SKM-1 (cell line): ENCODE data around the gene SEPTIN6.

ENCODE experiments used
- DNase-seq: peaks from one replicate; lab custom pipeline; 2025; ENCODE audit not compliant: unreplicated experiment; lab: John Stamatoyannopoulos, UW

The SEPTIN6 gene

DNA sequence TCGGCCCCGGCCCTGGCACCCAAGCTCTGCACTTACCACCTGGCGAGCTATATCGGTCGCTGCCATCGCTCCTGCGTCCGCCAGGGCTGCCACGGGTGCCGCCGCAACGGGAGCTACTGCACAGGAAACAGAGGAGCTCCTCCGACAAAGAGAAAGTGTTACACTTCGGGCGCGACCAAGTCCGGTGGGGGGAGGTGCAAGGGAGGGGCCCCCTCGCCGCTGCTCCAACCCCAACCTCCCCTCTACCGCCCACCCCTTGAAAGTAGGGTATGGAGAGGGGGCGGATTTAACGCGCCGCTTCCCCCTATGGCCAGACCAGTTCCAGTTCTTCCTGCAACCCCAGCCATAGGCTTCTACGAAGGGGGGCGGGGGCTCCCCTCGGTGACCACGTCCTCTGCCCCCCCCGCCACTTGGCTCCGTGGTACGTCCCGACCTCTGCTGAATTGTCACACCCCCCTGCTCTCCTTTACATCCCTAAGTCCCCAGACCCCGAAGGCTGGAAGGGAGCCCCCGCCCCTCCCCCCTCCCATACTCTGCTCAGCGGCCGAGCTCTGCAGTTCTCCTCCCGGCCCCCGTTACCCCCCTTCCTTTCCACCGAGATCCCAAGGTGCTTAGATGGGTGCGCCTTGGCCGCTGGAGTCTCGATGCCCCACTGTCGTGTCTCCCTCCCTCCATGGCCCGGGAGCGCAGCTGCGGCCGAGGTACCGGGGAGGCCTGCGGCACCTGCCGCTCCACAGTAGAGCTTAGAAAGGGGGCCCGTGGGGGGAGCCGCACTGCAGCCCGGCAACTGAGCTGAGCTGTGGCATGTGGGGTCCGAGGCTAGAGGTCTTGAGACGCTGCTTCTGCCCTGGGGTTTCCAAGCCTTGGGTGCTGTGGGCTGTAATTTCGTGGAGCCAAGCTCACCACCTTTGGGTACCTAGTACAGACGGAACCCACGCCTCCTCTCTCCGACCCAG is at the start of gene SEPTIN6:
Gene SEPTIN6, minus strand, starts transcription at position 129 of the 956 bp plus-strand sequence. Its CDS starts 63 bp downstream, at position 66.
- DNase-seq = peak; percentile 38

DNA sequence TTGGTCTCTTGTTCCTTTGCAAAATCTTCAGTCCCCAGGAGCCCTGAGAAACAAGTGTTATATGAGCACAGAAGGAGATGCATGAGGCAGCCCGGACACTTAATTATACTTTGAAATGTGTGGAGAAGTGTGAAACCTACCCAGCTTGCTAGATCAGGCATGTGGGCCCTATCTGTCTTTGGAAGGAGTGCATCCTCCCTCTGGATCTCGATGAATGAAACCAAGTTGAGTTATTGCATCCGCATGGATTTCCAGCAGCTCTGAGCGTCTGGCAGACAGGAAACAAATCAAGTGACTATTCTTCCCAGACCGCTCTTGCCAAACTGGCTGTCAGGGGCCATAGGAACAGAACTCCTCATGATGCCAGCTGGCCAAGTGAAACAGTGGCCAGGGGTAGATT is 45.8 kb upstream of the SEPTIN6 start:
- no peak for DNase-seq

DNA sequence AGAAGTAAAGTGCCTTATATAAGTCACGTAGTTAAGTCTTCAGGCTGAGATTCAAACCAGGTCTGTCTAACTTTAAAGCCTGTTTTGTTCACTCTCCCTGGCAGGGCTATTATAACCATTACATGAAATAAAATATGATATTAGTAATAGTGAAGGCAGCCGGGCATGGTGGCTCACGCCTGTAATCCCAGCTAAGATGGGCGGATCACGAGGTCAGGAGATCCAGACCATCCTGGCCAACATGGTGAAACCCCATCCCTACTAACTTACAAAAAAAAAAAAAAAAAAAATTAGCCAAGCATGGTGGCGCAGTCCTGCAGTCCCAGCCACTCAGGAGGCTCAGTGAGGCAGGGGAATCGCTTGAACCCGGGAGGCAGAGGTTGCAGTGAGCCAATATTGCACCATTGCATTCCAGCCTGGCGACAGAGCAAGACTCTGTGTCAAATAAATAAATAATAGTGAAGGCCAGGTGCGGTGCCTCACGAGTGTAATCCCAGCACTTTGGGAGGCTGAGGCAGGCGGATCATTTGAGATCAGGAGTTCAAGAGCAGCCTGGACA is 43.3 kb upstream of the SEPTIN6 start:
- DNase-seq = no peak

DNA sequence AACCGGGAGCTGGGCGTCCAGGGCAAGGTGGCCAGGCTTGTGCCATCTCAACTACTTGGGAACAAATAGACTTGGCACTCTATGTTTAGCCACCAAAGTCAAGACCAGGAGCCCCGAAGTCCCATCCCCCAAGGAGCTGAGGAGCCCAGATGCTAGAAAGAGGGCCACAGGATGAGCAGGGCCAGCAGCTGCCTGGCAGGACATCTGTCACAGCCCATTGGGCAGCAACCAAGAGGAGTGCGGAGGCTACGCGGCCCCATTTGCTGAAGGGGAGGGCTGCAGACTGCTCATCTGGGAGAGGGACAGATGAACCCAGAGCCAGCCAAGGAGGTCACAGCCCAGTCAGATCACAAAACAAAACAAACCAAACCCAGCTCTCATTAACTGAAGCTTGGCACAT is 42.5 kb upstream of the SEPTIN6 start:
- DNase-seq = no peak

DNA sequence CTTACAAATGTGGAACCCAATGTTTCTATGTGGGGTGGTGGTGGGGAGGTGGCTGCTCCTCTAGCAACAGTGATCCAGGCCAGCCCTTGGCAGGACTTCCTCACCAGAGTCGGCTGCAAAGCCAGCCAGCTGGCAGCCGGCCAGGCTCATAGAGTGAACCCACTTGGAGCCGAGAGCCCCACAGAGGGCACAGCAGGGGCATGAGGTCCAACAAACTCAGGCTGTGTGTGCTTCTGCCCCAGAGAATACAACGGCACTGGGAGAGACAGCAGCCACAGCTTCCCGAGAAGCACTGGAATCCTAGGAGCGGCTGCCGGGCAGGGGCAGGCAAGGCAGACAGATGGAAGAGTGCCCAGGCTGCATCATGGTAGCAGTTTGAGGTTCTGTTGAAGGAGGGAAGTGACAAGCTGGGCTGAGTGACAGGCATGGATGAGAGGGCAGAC is 42.0 kb upstream of the SEPTIN6 start:
- no peak for DNase-seq

DNA sequence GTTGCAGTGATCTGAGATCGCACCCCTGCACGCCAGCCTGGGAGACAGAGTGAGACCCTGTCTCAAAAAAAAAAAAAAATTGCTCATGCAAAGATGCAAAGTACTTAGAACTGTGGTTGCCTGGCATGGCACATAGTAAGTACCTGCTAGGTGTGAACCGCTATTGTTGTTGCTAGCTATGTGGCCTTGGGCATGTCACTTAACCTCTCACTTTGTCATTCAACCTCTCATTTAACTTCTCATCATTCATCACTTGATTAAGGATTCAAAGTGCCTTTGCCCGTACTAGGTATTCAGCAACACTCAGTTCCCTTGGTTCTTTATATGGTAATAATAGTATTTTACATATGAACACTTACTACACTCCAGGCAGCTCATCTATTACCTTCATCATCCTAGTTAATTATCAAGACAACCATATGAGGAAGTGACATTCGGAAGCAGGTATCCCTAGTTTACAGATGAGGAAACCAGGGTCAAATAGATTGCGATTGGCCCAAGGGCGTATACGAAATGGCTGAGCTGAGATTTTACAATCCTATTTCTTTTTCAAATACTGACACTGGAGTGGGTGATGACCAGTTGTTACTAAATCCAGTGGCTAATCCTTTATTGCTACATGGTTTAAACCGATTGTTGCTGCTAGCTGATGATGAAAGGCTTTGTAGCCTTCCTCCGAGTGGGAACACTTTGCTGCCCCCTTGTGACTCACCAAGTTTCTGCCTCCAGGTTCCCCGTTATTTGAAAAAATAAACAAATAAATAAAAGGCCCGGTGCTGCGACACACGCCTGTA is 36.6 kb upstream of the SEPTIN6 start:
- DNase-seq = peak; percentile 11

DNA sequence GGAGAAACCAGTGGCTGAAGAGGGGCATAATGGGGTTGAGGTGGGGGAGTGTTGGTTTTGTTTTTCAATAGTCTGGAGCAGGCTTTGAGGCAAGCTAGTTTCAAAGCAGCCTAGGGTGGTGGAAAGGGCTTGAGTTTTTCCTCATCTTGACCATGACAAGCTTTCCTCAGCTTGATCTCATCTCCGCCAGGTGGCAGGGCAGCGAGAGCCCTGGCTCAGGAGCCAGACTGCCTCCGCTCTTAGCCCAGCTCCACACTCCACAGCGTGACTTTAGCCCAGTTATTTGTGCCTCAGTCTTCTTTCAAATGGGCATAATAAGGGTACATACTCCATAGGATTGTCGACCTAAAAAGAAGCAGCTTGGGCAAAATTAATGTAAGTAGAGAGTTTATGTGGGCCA is 35.5 kb upstream of the SEPTIN6 start:
- no peak for DNase-seq

DNA sequence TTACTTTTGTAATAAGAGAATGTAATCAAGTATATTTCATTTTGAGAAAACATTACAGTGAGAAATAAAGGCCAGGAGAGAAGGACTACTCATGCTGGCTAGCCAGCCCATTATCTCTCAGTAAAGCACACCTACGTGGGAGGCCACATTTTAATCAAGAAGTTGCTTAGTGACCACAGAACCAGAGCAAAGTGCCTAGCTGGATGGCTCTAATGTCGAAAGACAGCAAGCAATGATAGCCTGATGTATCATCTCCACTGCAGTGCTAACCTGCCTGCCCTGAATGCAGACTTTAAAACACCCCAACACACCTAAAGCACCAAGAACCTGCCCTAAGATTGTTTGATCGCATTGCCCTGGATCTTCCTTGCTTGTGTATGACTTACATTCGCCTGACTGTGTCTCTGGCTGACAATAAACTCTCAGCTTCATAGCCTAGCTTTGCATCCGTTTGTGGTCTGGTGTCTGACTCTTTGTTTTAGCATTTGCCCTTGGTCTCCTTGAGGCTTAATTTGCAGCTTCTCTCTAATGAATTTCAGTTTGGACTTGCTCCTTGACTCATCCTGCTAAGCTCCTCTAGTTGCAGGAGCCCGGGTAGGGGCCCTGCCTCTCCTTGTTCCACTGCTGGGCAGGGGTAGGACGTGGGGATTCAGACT is 34.1 kb upstream of the SEPTIN6 start:
- no peak for DNase-seq

DNA sequence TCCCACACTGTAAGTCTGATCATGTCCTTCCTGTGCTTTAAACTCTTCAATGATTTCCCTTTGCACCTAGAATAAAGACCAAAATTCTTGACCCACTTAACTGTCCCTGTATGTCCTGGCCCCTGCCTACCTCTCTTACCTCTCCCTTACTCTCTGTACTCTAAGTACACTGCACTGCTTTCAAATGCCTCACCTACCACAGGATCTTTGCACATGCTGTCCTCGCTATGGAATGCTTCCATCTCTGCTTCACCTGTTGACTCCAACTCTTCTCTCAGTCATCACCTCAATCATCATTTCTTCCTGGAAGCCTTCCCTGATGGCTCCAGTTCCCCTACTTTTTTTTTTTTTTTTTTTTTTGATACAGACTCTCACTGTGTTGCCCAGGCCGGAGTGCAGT is 29.0 kb upstream of the SEPTIN6 start:
- no peak for DNase-seq

DNA sequence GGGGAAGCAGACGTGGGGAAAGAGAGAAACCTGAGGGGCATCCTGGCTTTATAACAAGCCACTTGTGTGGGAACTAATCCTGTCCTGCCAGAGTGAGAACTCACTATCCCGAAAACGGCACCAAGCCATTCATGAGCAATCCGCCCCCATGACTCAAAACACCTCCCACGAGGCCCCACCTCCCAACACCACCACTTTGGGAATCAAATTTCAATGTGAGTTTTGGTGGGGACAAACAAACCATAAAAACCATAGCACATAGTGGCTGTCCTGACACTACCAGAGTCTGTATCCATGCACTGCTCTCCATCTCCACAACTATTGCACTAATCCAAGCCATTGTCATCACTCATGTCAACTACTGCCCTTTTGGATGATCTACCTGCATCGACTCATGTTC is 28.5 kb upstream of the SEPTIN6 start:
- DNase-seq = no peak

DNA sequence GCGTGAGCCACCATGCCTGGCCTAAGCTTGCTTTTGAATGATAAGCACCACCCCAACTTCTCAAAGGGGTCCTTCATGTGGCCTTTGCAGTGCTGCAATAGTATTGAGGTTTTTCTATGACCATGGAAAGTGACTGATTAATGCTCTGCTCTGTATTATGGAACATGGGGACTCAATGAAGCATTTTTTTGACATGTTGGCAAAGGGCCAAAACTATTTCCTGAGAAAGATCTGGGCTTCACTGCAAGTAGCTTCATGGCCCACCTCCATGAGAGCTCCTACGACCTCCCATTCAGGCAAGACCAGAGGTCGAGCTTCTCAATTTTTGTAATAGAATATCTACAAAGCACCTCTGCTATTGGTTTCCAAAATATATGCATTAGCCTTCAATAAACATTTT is 16.7 kb upstream of the SEPTIN6 start:
- no peak for DNase-seq

DNA sequence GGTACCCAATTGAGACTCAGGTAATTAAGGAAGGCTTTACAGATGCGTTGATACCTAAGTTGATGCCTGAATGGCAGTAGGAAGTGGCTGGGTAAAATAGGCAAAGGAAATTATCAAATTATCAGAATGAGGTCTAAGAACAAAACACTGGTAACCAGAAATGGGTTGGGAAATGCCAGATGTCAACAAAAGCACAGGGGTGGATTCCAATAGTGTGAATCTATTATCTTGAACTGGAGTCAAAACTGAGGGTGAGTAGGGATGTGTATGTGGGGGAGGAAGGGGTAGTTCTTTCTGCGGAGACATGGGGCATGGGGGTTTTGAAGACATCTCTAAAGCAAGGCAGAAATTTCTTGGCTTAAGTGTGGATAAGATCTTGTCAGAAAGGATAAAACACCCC is 16.0 kb upstream of the SEPTIN6 start:
- DNase-seq = no peak

DNA sequence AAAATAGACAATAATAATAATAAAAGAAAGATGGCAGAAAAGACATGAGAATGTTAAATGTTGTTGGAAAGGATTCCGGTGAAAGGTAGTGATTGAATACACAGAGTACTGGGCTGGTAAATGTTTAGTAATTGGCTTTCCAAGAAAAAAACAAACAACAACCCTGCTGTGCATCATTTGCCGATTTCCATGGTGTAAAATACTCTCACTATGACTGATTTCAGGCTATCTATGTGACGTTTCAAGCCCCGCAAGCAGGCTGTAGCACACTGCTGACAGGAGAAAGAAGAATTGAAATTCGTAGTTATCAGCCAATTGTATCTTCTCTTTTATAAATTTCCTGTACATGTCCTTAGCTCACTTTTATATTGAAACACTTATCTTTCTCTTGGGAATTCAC is 13.6 kb upstream of the SEPTIN6 start:
- no peak for DNase-seq

DNA sequence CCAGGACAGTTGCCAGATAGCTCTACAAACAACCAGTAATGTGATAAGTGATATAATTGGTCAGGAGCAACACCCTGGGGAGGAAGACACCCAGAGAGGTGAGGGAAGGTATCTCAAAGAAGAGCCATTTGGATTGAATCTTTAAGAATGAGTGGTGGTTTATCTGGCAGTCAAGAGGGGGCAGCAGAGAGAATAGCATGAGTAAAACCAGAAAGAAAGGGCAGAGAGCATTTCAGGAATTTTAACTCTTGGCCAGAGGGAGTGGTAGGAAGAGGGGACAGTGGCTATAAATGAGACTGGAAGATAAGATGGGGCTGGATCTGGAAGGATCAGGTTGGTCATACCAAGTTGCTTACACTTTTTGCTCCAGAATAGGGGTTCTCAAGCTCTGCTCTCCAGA is 5.9 kb upstream of the SEPTIN6 start:
- peak; percentile 45 for DNase-seq

DNA sequence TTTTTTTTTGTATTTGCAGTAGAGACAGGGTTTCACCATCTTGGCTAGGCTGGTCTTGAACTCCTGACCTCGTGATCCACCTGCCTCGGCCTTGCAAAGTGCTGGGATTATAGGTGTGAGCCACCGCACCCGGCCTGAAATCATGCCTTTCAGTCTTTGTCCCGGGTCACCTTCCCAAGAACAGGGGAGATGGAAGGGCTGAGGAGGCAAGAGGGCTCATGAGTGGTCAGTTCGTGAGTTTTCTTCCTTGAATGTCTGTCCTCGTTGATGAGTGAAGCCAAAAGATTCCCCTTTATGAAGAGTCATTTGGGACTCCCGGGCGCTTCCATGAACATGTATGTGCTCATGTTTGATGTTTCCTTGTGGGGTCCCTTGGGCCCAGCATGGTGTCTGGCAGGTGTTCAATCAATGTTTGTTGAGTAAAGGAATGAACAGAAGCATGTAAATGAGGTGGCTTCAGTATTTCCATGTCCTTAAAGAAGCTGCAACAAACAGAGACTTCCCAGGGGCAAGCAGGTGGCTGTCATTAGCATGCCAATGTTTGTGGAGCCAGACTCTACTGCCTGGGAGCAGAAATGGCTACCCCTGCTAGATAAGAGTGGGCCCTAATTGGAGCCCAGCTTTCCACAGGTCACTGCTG is 3.4 kb upstream of the SEPTIN6 start:
- DNase-seq = no peak

DNA sequence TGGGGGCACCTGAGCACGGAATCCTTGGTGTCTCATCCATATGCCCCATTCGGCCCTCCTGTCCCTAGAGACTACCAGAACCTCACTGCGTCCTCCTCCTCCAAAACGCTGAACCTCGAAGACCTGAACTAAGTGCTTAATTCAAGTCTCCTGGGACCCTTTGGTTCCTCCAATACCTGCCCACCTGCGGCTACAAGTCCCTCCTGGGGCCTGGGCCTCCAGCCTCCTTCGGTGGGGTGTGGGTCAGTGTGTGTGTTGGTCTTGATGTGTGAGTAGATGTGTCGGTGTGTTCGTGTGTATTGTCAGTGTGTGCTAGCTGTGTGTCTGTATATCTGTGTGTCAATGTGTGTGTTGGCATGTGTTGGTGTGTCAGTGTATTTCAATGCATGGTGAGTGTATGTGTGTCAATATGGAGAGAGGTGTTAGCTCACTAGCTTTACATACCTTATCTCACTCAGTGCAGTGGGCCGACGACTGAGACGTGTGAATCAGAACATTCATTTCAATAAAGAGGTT is 2.6 kb upstream of the SEPTIN6 start:
- no peak for DNase-seq

DNA sequence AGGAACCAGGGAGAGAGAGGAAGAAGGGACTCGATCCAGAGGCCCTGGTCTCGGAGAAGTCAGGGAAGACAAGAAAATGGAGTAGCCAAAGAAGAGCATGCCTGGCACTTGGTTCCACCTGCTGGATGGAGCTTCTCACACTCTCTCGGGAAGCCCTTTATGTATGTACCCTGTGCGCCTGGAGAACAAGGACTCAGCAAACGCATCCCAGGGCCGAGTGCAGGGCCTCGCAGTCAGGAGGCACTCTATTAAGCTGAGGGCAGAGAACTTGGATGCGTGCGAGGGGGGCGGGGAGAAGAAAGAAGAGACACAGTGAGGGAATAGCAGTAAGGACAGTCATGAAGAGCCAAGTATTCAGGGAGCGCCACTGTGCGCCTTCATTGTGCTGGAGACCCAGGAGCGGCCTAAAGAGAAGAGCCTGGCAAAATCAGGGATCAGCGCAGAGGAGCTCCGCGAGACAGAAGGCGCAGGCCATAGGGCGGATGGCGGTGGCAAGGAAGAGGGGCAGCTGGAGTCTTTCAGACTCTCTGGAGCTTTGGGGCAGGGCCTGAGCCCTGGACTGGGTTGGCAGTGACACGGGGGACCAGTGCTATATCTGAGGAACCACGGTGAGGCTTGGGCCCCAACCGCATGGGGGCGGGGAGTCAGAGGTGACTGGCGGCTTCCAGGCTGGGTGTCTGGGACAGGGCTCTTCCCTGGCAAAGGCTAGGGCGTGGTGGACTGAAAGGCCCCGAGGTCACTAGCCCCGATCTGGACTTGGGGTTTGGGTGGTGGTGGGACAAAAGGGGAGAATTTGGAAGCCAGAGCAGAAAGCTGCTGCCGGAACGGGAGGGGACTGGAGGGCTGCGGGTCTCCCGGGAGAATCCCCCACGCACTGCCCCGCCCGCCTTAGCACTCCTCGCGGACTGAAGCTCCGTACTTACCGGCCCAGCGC is 1.9 kb upstream of the SEPTIN6 start:
- no peak for DNase-seq

DNA sequence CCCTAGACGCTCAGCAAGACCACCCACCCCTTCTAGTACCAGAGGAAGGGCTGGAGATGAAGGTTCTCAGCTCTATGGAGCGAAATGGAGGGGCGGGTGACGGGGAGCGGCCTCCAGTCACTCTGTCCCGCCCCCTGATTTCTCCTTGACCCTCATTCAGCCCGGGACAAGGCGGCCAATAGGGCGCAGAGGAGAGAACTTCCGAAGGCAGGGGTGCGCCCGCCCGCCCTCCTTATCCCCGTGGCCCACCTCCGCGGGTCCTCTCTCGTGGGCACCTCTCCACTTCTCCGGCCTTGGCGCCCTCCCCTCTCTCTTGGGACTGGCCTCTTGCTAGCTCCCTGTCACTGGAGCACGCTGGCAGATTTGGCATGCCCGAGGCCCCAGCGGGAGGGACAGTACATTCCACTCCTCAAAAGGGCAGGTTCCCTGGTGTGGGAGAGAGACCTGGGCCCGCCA is 1.1 kb upstream of the SEPTIN6 start:
- no peak for DNase-seq
